H7 (cell line): ENCODE results near the gene AK4. TPM values are rescaled to one million over a fixed set of nuclear protein-coding genes. Genes with fewer than 3 reads are reported as not detected.
"Not testable (repeated sequence)": the region's sequence is repeated elsewhere in the genome, so short reads cannot be mapped to it uniquely, and the experiment has no call there.

ENCODE experiments used
- DNase-seq: peaks from one replicate; pipeline ENCODE4 v3.0.0; 2012
- H3K27me3 ChIP-seq: 2 replicates; pipeline ENCODE4 v1.6.0; 2011; ENCODE audit warnings: mild to moderate bottlenecking, low read length; ENCODE audit not compliant: control insufficient read depth, insufficient read depth
- H3K36me3 ChIP-seq: replicated peaks from 2 replicates; pipeline ENCODE4 v1.5.1; 2011; ENCODE audit warnings: low read length; ENCODE audit not compliant: control insufficient read depth, insufficient read depth
- H3K4me3 ChIP-seq: 2 replicates; pipeline ENCODE4 v1.5.1; 2011; ENCODE audit warnings: low read depth, mild to moderate bottlenecking, control low read depth, low read length, moderate library complexity; ENCODE audit not compliant: insufficient read depth
- total RNA-seq: library from RNA; depleted of rRNA; stranded (reverse); fragments of >200 nt; shearing (Covaris generic); gene quantifications from 2 replicates; pipeline ENCODE4 v1.2.3, GENCODE V29; 2014

AK4 gene
- total RNA-seq, 1 experiment from 2014 or later, result 227 TPM

DNA sequence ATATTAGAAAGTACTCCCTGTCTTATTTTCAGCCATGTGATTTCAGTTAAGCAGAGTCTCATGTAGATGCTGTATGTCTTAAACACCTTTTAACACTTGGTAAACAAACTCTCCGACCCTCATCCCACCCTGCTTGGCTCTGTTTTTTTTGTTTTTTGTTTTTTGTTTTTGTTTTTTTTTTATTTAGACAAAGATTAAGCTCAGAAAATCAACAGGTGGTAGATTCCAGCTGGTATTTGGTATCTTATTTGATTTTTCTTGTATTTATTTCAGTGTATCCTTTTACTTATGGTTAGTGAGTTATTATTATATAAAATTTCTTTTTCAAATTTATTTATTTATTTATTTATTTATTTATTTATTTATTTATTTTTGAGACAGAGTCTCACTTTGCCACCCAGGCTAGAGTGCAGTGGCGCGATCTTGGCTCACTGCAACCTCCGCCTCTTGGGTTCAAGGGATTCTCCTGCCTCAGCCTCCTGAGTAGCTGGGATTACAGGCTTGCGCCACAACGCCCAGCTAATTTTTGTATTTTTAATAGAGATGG lies 4.8 kb upstream of the AK4 start:
- not testable (repeated sequence) for H3K36me3 ChIP-seq, H3K4me3 ChIP-seq, DNase-seq
- H3K27me3 ChIP-seq, result peaks cover 15% of the 10 kb centered on the region; the same call in 1 of the 2 replicates

DNA sequence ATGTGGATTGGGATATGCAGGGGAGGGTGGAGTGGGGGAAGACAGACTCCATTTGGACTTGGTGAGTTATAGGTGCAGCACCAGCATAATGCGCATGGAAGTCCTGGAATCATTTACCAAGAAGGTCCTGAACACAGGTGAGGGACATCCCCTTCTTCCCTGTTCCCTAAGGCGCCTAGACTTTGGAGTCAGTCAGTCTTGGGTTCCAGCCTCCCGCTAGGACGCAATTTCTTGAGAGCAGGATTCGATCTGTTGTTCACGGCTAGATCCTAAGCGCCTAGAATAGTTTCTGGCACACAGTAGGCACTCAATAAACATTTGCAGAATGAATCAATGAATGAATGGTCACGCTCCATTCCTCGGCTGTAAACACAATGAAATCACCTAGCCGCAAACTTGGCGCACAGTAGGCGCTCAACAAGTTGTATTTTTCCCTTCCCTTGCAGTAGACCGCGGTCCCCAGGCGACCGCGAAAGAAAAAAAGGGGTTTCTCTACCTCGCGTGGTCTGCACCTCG lies 1.0 kb upstream of the AK4 start:
- H3K36me3 ChIP-seq, result no peaks in the 10 kb centered on the region
- no peak for DNase-seq
- H3K27me3 ChIP-seq, result peaks cover 15% of the 10 kb centered on the region; the same call in 1 of the 2 replicates
- peak overlapping the region; percentile 94 for H3K4me3 ChIP-seq

DNA sequence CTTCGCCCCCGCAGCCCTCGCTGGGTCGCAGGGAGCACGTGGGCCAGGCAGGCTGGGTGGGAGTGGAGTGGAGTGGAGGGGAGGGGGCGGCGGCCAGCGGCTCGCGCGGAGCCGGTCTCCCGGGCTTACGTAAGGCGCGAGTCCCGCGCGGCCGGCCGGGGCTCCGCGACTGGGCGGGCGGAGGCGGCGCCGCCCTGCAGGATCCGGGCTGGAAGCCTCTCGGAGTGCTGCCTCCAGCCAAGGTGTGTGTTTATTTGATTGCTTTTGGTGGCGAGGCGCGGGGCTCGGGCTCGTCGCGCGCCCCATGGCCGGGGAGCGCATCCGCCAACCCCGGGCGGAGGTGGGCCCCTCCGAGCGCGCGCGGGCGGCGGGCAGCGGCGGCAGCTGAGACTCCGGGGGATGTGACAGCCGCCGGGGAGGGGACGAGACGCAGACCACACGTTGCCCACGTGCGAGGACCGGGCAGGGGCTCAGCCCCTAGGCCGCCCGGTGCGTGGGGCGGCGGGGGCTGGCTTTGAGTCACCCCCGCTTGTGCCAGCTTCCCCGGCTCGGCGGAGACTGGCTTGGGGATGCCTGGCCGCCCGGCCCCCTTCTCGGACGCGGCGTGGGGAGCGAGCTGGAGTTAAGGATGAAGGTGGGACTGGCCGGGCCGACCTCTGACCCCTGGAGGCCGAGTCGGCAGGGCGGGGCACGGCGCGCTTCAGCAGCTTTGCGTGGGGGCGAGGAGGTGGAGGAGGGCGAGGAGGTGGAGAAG lies 402 bp upstream of the AK4 start:
- Histone ChIP-seq H3K4me3 (peak overlapping the region; percentile 94), H3K27me3 (peaks cover 15% of the 10 kb centered on the region; the same call in 1 of the 2 replicates), H3K36me3 (no peaks in the 10 kb centered on the region)
- peak; percentile 76 for DNase-seq

GRCh38 chr1:65148548-65149350 lies 746 bp downstream of the AK4 start:
- Histone ChIP-seq H3K36me3 (no peaks in the 10 kb centered on the region), H3K4me3 (peak overlapping the region; percentile 86), H3K27me3 (peaks cover 15% of the 10 kb centered on the region; the same call in 1 of the 2 replicates)
- peak; percentile 82 for DNase-seq

DNA sequence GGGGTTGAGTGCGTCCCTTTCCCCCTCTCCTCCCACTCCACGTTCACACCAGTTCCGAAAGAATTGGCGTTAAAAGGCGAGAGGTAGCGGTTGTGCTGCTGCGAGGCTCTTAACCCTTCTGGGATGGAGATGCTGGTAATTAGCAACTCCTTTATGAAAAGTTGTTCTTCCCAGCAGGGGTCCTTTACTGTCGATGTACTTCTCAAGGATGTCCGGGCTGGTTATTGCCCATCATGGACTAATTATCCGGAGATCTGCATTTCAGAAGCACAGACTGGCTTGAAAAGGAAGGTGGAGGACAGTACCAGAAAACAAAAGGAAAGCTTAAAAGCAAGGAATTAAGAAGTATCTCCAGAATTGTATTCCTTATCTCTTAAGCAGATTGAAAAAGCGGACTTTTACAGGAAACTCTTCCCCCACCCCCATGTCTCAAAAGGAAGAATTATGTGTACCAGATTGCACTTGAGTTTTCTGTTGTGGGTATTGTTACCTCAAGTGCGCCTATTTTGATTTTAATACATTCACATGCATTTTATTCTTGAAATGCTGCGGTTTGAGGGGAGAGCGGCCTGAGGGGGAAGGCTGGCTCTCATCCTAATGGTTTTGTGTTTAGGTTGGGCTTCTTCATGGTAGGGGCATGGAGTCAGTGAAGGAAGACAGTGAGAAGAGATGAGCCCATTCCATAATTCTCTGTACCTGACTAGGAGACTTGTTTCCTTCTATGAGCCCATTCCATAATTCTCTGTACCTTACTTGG lies 1.5 kb downstream of the AK4 start:
- Histone ChIP-seq H3K27me3 (peaks cover 15% of the 10 kb centered on the region; the same call in 1 of the 2 replicates), H3K4me3 (peak overlapping the region; percentile 86), H3K36me3 (no peaks in the 10 kb centered on the region)
- peak; percentile 41 for DNase-seq

GRCh38 chr1:65150108-65150463 lies 2.1 kb downstream of the AK4 start:
- DNase-seq, result no peak
- H3K27me3 ChIP-seq, result peaks cover 15% of the 10 kb centered on the region; the same call in 1 of the 2 replicates
- H3K4me3 ChIP-seq, result peak overlapping the region; percentile 86
- no peaks in the 10 kb centered on the region for H3K36me3 ChIP-seq

DNA sequence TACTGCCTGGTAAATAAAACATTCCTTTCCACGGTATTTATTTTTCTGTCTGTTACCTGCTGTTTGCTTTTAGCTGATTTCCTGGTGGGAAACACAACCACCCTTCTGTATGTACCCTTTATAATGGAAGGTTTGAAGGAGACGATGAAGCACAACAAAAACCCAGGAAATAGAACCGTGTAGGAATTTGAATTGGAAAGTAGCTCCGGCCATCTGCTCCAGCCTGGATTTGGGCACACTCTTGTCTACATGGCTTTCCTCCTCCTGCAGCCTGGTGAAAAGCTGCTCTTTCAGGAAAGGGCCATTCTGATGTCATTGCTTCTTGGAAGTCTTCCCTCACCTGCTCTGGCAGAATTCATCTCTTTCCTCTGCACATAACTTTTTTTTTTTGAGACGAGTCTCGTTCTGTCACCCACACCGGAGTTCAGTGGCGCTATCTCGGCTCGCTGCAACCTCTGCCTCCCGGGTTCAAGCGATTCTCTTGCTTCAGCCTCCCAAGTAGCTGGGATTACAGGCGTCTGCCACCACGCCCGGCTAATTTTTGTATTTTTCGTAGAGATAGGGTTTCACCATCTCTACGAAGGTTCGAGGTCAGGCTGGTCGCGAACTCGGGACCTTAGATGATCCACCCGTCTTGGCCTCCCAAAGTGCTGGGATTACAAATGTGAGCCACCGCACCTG lies 2.7 kb downstream of the AK4 start:
- H3K4me3 ChIP-seq, result peak overlapping the region; percentile 18; the same call in 1 of the 2 replicates
- H3K27me3 ChIP-seq, result peaks cover 13% of the 10 kb centered on the region; the same call in 1 of the 2 replicates
- no peaks in the 10 kb centered on the region for H3K36me3 ChIP-seq
- no peak for DNase-seq

DNA sequence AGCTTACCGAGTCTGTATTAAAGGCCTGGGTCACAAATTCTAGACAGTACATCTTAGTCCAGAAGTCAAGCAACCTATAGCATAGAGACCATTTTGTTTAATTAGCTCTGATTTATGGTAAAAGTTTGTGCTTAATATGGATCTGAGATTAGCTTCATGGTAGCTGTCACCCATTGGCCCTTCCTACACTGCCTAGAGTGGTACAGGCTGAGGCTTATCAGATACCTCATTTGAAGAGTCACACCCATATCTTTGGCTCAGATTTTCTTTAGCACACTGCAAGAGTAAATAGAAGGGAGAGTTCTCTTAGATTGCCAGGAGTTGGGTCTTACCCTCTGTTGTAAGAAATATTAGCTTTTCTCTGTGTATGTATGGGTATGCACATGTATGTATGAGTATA lies 3.6 kb downstream of the AK4 start:
- Histone ChIP-seq H3K4me3 (no peak overlapping the region), H3K27me3 (peaks cover 6% of the 10 kb centered on the region; the same call in 1 of the 2 replicates)
- no peak for DNase-seq

GRCh38 chr1:65153635-65154034 lies 5.6 kb downstream of the AK4 start:
- Histone ChIP-seq H3K27me3 (no peaks in the 10 kb centered on the region; the same call in 1 of the 2 replicates), H3K36me3 (no peaks in the 10 kb centered on the region), H3K4me3 (no peak overlapping the region)
- DNase-seq, result no peak

More for the DNA sequence above, 3.6 kb downstream of the AK4 start:
- no peaks in the 10 kb centered on the region for H3K36me3 ChIP-seq

DNA sequence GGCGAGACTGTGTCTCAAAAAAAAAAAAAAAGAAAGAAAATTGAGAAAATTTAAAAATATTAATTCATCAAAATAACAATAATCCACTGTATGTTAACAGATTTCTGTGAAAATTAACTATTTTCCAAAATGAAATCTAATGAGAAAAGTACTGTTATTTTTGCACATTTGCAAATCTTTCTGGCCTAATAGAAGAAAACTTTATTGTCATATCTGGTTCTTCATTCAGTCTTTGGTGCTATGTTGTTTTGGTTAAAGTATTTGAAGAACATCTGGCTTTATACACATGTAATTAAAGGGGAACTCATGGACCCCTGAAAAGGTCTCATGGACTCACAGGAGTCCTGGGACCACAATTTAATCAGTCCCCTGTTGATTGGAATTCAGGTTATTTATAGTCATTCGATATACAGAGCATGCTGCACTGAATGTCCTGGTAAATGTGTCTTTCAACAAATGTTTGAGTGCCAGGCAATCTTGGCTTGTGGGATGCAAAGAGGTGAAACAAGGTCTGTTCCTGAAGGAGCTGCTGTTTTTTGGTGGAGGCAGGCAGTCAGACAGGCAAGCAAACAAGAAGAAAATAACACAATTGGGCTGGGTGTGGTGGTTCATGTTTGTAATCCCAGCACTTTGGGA lies 9.0 kb downstream of the AK4 start:
- Histone ChIP-seq H3K27me3 (no peaks in the 10 kb centered on the region), H3K36me3 (no peaks in the 10 kb centered on the region), H3K4me3 (no peak overlapping the region)
- no peak for DNase-seq

DNA sequence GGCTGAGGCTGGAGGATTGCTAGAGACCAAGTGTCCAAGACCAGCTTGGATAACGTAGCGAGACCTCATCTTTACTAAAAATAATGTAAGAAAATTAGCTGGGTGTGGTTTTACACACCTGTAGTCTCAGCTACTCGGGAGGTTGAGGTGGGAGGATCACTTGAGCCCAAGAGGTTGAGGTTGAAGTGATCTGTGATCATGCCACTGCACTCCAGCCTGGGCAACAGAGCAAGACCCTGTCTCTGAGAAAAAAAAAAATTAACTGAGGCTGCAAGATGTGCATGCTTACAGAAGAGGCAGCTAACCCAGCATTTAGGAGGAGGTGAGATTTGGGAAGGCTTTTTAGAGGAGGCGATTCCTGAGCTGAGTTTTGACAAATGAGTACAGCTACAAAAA lies 9.5 kb downstream of the AK4 start:
- H3K36me3 ChIP-seq, result no peaks in the 10 kb centered on the region
- no peak overlapping the region for H3K4me3 ChIP-seq
- no peaks in the 10 kb centered on the region for H3K27me3 ChIP-seq
- DNase-seq, result no peak

DNA sequence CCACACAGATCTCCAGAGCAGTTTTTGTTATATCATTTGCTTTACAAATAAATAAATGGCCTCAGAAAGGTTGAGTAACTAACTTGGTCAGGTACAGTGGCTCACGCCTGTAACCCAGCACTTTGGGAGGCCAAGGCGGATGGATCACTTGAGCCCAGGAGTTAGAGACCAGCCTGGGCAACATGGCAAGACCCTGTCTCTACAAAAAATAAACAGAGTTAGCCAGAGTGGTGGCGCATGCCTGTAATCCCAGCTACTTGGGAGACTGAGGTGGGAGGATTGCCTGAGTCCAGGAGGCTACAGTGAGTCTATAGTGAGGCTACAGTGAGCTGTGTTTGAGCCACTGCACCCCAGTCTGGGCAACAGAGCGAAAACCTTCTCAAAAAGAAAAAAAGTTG lies 11.3 kb downstream of the AK4 start:
- H3K4me3 ChIP-seq, H3K36me3 ChIP-seq, DNase-seq, H3K27me3 ChIP-seq: not testable (repeated sequence)

- Histone ChIP-seq H3K4me3 (no peak overlapping the region), H3K36me3 (no peaks in the 10 kb centered on the region), H3K27me3 (no peaks in the 10 kb centered on the region)
- no peak for DNase-seq
Measured at GRCh38 chr1:65159801-65160523, 12.0 kb downstream of the AK4 start.
